ENCODE measurements around the gene RIMS3.
"Not testable (repeated sequence)": the region's sequence is repeated elsewhere in the genome, so short reads cannot be mapped to it uniquely, and the experiment has no call there.

The RIMS3 gene

DNA sequence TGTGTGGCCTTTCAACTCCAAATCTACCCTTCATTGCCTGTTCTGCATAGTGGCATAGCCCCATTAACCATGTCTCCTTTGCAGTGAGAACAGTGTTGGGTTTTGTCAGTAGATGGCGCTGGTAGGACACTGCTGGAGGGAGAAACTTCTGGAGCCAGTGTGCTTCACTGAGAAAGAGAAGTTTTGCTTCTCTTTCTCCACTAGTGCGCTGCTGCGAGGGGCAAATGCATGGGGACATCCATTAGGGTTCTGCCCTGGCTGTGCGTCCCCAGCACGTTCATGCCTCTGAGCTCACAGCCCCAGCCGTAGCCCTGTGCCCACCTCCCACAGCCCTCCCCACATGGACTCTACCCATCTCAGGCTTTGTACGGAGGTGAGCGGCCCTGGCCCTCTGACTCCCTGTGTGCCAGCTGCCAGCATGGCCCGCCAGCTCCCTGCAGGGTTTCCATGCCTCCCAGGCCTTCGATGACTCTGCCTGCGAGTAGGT, 53.1 kb downstream of the RIMS3 start:
- no peak overlapping the region for H3K4me3 ChIP-seq (ENCODE audit: low read length)
- DNase-seq (ENCODE audit: low read depth, low spot score): peak; percentile 73

DNA sequence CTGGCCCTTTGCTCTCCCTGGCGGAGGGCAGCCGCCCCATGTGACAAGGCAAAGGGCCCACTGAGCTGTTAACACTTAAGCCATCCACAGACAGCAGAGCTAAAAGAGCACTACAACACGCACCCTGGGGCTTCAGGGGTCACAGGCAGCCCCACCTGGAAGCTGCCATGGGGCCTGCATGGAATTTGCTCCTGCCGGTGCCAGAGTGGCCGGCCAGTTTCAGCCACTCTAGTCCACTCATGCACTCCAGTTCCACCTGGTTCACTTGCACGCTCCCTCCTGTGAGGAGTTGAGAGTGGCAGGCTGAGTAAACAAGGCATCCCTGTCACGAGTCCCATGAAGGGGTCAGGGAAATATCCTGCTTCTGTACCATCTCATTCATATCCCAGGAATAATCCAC, 55.3 kb downstream of the RIMS3 start:
- DNase-seq (ENCODE audit: low read depth, low spot score): no peak
- no peak overlapping the region for H3K4me3 ChIP-seq (ENCODE audit: low read length)

DNA sequence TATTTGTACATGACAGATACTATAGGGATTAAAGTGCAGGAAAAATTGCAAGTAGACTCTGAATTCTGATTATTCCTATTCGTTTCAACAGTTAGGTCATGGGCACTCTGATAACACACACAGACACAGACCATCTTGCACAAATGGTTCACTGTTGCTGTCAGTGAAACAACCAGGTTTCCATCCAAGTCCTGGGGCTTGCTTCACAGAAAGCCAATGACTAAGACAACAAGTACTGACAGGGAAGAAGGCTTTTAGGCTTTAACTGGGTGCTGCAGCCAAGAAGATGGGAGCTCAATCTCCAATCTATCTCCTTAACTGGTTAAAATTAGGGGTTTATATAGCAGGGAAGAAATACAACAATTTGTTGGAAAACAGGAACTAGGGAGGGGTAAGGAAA, 57.6 kb downstream of the RIMS3 start:
- H3K4me3 ChIP-seq (ENCODE audit: low read length): no peak overlapping the region

DNA sequence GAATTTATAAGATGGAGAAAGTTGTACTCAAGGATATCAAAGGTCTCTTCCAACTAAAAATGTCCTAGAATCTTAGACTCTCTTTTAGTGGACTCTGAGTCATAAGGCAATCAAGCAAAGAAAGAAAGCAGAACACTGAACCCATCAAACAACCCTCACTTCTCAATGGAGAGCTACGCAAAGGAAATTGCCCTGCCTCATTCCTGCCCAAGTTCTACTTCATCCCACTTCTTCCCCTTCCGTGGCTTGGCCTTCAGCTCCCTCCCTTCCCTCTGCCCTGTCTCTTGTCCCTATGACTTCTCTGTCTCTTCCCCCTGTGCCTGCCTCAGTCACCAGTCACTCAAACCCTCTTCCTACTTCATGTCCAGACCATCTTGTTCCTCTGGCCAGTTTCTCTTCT, 58.5 kb downstream of the RIMS3 start:
- no peak overlapping the region for H3K4me3 ChIP-seq (ENCODE audit: low read length)
- DNase-seq (ENCODE audit: low read depth, low spot score): no peak

More for the DNA sequence above, 57.6 kb downstream of the RIMS3 start:
- DNase-seq (ENCODE audit: low read depth, low spot score): no peak

DNA sequence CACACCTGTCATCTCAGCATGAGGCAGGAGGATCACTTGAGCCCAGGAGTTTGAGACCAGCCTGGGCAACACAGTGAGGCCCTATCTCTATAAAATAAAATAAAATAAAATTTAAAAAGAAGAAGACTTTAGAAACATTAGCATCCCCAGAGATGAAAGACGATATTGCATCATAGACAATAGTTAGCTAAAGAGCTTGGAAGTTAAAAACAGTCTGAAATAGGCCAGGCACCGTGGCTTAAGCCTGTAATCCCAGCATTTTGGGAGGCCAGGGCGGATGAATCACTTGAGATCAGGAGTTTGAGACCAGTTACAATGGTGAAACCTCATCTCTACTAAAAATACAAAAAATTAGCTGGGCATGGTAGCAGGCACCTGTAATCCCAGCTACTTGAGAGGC, 59.3 kb downstream of the RIMS3 start:
- no peak overlapping the region for H3K4me3 ChIP-seq (ENCODE audit: low read length)
- no peak for DNase-seq (ENCODE audit: low read depth, low spot score)

DNA sequence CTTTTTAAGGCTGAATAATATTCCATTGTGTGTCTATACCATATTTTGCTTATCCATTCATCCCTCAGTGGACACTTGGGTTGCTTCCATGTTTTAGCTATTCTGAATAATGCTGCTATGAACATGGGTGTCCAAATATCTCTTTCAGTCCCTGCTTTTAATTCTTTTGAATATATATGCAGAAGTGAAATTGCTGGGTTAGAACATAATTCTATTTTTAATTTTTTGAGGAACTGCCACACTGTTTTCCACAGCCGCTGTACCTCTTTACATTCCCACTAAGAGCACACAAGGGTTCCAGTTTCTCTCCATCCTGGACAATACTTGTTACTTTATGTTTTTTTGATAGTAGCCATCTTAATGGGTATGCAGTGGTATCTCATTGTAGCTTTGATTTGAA, 65.6 kb downstream of the RIMS3 start:
- H3K4me3 ChIP-seq (ENCODE audit: low read length): no peak overlapping the region
- no peak for DNase-seq (ENCODE audit: low read depth, low spot score)

DNA sequence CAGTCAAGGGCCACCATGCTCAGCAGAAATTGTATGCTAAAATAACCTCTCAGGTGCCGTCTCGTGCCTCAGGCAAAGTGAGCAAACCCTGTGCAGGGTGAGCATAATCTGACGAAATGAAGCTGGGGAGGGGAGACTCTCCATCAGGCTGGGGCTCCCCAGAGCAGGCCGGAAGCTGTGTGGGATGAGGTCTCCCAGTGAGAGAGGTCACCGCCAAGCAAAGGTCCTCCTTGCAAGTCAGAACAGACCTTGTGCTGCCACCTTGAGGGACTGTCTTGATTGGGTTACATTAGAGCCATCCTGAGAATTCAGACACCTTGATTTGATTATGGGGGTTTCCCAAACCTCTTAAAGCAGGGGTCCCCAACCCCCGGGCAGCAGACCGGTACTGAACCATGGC, 69.9 kb downstream of the RIMS3 start:
- no peak for DNase-seq (ENCODE audit: low read depth, low spot score)
- H3K4me3 ChIP-seq (ENCODE audit: low read length): no peak overlapping the region

DNA sequence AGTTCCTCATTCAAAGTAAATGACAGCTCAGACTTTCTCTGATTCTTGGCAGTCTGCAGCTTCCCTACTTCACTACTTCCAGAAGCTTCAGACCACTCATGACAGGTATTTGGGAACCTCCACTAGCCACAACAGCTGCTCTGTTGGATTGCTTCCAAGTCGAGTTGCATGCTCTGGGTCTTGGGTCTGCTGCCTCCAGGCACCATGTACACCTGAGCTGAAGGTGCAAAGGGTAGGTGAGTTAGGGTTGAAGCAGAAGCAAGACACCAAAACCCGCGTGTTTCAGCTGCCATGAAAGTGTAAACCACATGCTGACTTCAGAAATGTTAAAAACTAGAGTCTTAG, 71.3 kb downstream of the RIMS3 start:
- DNase-seq (ENCODE audit: low read depth, low spot score): no peak
- H3K4me3 ChIP-seq (ENCODE audit: low read length): no peak overlapping the region

DNA sequence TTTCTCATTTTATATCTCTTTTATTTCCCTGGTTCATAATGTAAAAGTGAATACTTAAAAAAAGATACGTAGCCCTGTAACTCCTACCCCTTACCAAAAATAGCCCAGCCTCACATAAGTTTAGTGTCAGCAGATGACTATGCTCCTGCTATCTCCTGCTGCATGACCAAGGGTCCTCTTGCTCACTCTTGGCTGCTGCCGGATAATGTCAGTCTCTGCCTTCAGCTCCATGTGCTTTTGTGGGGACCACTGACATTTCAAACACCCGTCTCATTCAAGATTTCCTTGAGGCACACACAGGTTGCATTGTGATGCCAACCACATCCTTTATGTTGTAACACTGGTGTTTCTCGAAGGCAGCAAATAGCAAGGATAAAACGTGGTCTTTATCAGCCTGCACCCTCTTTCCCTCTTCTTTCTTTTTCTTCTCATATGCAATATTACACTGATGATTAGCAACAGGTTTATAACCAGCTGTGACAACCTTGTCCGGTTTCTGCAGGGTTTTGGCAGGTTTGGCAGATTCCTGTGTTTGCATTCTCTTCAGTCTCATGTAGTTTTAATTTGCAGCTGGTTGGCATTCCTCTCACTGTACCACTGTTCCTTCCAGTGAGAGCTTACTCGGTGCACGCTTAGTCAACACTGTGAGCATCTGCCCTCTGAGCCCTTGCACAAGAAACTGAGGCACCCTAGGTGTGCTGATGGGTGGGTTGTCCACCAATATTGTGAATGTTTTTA, 71.9 kb downstream of the RIMS3 start:
- peak; percentile 71 for DNase-seq (ENCODE audit: low read depth, low spot score)
- H3K4me3 ChIP-seq (ENCODE audit: low read length): no peak overlapping the region

DNA sequence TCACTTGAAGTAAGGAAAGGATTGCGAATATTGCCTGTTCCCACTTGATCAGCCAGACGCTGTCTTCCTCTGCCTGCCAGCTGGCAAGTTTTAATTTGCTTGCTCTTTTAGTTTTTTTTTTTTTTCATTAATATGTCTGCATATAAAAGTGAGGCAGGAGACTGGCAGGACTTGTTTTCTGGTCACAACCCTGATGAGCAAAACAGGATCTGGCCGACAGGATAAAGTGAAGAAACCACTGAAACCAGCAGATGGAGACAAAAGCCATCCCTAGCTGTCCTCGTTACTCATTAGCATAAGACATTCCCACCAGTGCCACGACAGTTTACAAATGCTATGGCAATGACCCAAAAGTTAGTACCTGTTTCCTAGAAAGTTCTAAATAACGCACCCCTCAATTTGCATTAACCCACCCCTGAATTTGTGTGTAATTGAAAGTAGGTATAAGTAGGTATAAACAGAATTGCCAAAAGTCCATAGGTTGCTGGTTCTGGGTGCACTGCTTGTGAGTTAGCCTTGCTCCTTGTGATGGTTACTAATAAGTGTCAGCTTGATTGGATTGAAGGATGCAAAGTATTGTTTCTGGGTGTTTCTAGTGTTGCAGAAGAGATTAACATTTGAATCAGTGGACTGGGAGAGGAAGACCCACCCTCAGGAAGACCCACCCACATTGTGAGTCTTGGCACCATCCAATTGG, 73.2 kb downstream of the RIMS3 start:
- DNase-seq (ENCODE audit: low read depth, low spot score): peak; percentile 62

DNA sequence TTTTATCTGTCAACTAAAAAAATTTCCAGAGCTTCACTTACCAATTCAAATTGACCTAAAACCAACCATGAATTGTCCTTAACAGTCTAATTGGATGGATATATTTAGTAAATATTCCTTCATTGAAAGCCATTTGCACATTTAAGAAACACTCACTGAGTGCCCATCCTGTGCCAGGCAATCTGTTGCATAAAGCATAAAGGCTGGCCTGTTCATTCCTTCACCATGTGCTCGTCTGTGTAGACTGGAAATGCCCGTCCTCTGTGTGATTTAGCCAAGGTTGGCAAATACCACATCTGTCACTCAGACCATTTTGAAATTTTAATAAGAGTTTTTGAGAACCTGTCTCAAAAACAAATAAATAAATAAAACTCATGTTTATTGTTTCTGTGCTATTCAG, 76.9 kb downstream of the RIMS3 start:
- no peak overlapping the region for H3K4me3 ChIP-seq (ENCODE audit: low read length)
- no peak for DNase-seq (ENCODE audit: low read depth, low spot score)

More for the DNA sequence above, 73.2 kb downstream of the RIMS3 start:
- H3K4me3 ChIP-seq (ENCODE audit: low read length): no peak overlapping the region

DNA sequence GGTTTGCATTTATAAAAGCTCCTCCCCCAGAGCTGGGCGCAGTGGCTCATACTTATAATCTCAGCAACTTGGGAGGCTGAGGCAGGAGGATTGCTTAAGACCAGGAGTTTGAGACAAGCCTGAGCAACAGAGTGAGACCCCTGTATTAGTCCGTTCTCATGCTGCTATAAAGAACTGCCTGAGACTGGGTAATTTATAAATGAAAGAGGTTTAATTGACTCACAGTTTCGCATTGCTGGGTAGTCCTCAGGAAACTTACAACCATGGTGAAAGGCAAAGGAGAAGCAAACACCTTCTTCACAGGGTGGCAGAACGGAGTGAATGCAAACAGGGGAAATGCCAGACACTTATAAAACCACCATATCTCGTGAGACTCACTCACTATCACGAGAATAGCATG, 81.5 kb downstream of the RIMS3 start:
- DNase-seq (ENCODE audit: low read depth, low spot score): no peak
- no peak overlapping the region for H3K4me3 ChIP-seq (ENCODE audit: low read length)

DNA sequence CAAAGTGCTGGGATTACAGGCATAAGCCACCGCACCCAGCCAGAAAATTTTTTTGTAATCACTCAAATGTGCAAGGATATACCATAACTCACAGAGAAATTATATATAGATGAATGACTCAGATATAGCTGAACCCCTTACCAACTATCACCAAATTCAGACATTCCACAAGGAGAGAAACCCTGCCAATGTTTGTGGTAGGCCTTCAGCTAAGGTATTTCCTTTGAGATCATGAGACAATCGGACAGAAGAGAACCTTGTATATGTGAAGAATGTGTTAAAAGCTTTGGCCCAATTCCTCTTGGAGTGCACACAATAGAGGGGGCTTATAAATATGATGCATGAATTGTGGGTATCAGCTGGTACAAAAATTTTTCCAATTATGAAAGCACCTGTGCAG, 83.4 kb downstream of the RIMS3 start:
- no peak for DNase-seq (ENCODE audit: low read depth, low spot score)

DNA sequence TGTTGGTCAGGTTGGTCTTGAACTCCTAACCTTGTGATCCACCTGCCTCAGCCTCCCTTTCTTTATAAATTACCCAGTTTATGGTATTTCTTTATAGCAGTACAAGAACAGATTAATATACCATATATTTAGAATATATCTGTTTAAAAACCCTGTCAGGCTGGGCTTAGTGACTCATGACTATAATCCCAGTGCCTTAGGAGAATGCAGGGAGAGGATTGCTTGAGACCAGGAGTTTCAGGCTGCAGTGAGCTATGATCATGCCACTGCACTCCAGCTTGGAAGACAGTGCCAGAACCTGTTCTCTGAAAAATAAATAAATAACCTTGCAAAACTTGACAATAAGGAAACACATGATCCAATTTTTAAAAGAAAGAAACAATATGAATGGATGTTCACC, 90.1 kb downstream of the RIMS3 start:
- H3K4me3 ChIP-seq (ENCODE audit: low read length): no peak overlapping the region
- DNase-seq (ENCODE audit: low read depth, low spot score): no peak

More for the DNA sequence above, 83.4 kb downstream of the RIMS3 start:
- no peak overlapping the region for H3K4me3 ChIP-seq (ENCODE audit: low read length)

DNA sequence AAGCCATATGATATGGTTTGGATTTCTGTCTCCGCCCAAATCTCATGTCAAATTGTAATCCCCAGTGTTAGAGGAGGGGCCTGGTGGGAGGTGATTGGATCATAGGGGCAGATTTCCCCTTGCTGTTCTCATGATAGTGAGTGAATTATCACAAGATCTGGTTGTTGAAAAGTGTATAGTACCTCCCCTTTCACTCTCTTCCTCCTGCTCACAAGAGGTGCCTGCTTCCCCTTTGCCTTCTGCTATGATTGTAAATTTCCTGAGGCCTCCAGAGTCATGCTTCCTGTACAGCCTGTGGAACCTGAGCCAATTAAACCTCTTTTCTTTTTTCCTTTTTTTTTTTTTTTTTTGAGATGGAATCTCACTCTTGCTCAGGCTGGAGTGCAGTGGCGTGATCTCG, 90.7 kb downstream of the RIMS3 start:
- H3K4me3 ChIP-seq (ENCODE audit: low read length); DNase-seq (ENCODE audit: low read depth, low spot score): not testable (repeated sequence)

Measured in Jurkat, Clone E6-1 (cell line).